B cell (primary cell): ENCODE results near the gene RBM23. TPM values are rescaled to one million over a fixed set of nuclear protein-coding genes. Genes with fewer than 3 reads are reported as not detected.

ENCODE experiments used
- ATAC-seq: fragments of 200-7000 bp; cut with Tn5 transposase; one replicate; pipeline ENCODE4 v1.10.0; 2021; ENCODE audit warnings: low read depth, mild to moderate bottlenecking, moderate number of reproducible peaks, moderate library complexity
- CTCF ChIA-PET: fragments of 350-600 bp; sonication (Branson Sonifier 250); formaldehyde crosslinking; loops from one replicate; lab custom pipeline; 2021; ENCODE audit warnings: antibody characterized with exemption, inconsistent platforms; lab: Charles Lee
- POLR2A ChIA-PET: fragments of 350-600 bp; sonication (Branson Sonifier 250); formaldehyde crosslinking; loops from one replicate; lab custom pipeline; 2021; ENCODE audit warnings: antibody characterized with exemption; lab: Charles Lee
- DNase-seq: peaks from one replicate; pipeline ENCODE4 v3.0.0; 2013
- H2AFZ ChIP-seq: 2 replicates; pipeline ENCODE4 v1.6.1; 2012; ENCODE audit warnings: mild to moderate bottlenecking, low read depth, low read length; ENCODE audit not compliant: insufficient read depth, poor library complexity, severe bottlenecking
- H3K27ac ChIP-seq, 2 donors: 1 replicate in 1 of 2; 2 replicates in 1 of 2; pipeline ENCODE4 v1.5.1; 2012 to 2013; ENCODE audit warnings: low read length in 2 of 2, mild to moderate bottlenecking in 2 of 2, moderate library complexity in 1 of 2
- H3K27me3 ChIP-seq, 4 experiments: fragments of 200-600 bp in 1 of 4; sonication (generic) in 1 of 4; replicated peaks in 1 of 4; 1 replicate in 2 of 4; 2 replicates in 2 of 4; pipeline versions ENCODE4 v1.6.1 to v1.7.0; 2013 to 2016; ENCODE audit warnings: low read length in 3 of 4, mild to moderate bottlenecking in 2 of 4, mixed read lengths in 1 of 4, moderate library complexity in 1 of 4; ENCODE audit not compliant: insufficient read depth in 4 of 4, control insufficient read depth in 3 of 4; ENCODE audit errors: control extremely low read depth in 1 of 4
- H3K36me3 ChIP-seq, 2 experiments: replicated peaks in 1 of 2; 1 replicate in 1 of 2; 2 replicates in 1 of 2; pipeline versions ENCODE4 v1.6.1 to v1.7.1; 2013; ENCODE audit warnings: low read length in 1 of 2; ENCODE audit not compliant: insufficient read depth in 2 of 2, control insufficient read depth in 1 of 2; ENCODE audit errors: control extremely low read depth in 1 of 2, extremely low read depth in 1 of 2
- H3K4me1 ChIP-seq, 2 donors: fragments of 200-600 bp in 1 of 2; sonication (generic) in 1 of 2; 1 replicate in 1 of 2; 2 replicates in 1 of 2; pipeline versions ENCODE4 v1.5.1 to v1.6.1; 2013 to 2017; ENCODE audit warnings: low read length in 2 of 2; ENCODE audit not compliant: control insufficient read depth in 2 of 2, insufficient read depth in 2 of 2
- H3K4me2 ChIP-seq: replicated peaks from 2 replicates; pipeline ENCODE3; 2012; ENCODE audit warnings: mild to moderate bottlenecking, low read depth, low read length; ENCODE audit not compliant: poor library complexity, severe bottlenecking
- H3K4me3 ChIP-seq, 5 experiments: fragments of 200-600 bp in 1 of 5; sonication (generic) in 1 of 5; 1 replicate in 3 of 5; 2 replicates in 2 of 5; pipeline versions ENCODE4 v1.5.1 to v1.7.0; 2011 to 2016; ENCODE audit warnings: low read length in 4 of 5, mild to moderate bottlenecking in 4 of 5, low read depth in 2 of 5, control low read depth in 1 of 5, moderate library complexity in 1 of 5; ENCODE audit not compliant: insufficient read depth in 1 of 5; ENCODE audit errors: control extremely low read depth in 1 of 5, extremely low read depth in 1 of 5
- H3K79me2 ChIP-seq: fragments of 200-600 bp; sonication (generic); one replicate; pipeline ENCODE4 v1.6.0; 2016; ENCODE audit warnings: low read length; ENCODE audit not compliant: control insufficient read depth, insufficient read depth
- H3K9ac ChIP-seq: fragments of 200-600 bp; sonication (generic); 2 replicates; pipeline ENCODE4 v1.6.1; 2017; ENCODE audit warnings: mild to moderate bottlenecking, low read length, moderate library complexity
- H3K9me3 ChIP-seq, 3 donors: one replicate each; pipeline versions ENCODE4 v1.6.1 to v1.7.1; 2013; ENCODE audit warnings: low read length in 2 of 3; ENCODE audit not compliant: control insufficient read depth in 2 of 3, insufficient read depth in 1 of 3; ENCODE audit errors: control extremely low read depth in 1 of 3
- H4K20me1 ChIP-seq: 2 replicates; pipeline ENCODE4 v1.6.0; 2012; ENCODE audit warnings: mild to moderate bottlenecking, low read length; ENCODE audit not compliant: insufficient read depth, control insufficient read depth, poor library complexity, severe bottlenecking
- H3K27ac Mint-ChIP-seq: one replicate; pipeline ENCODE4 v1.8.0; 2021; ENCODE audit warnings: mixed read lengths
- H3K27me3 Mint-ChIP-seq: one replicate; pipeline ENCODE4 v1.8.0; 2021; ENCODE audit warnings: mixed read lengths
- H3K4me1 Mint-ChIP-seq: one replicate; pipeline ENCODE4 v1.8.0; 2021; ENCODE audit warnings: mixed read lengths
- H3K4me3 Mint-ChIP-seq: one replicate; pipeline ENCODE4 v1.8.0; 2021; ENCODE audit warnings: mixed read lengths
- H3K9me3 Mint-ChIP-seq: one replicate; pipeline ENCODE4 v1.8.0; 2022; ENCODE audit warnings: mixed read lengths; ENCODE audit not compliant: insufficient read depth
- CTCF ChIP-seq: fragments of 200-600 bp; IDR thresholded peaks from one replicate; pipeline ENCODE4 v1.8.0; 2022; ENCODE audit warnings: antibody characterized with exemption, mild to moderate bottlenecking
- EZH2 ChIP-seq: IDR thresholded peaks from 2 replicates; pipeline ENCODE4 v1.6.1; 2012; ENCODE audit warnings: borderline replicate concordance, low read depth, mild to moderate bottlenecking, moderate library complexity, low read length; ENCODE audit not compliant: insufficient read depth, poor library complexity, severe bottlenecking
- WGBS: methylation state at CpG from one replicate; pipeline ENCODE4 v1.1.5; 2013; ENCODE audit warnings: missing lambda C conversion rate; ENCODE audit not compliant: insufficient coverage; 5-methylcytosine and 5-hydroxymethylcytosine counted together
- intact Hi-C: fragments of 100-400 bp; cut with micrococcal nuclease; formaldehyde crosslinking; loops from one replicate; pipeline ENCODE4 v1.10.0; 2022
- polyA plus RNA-seq: library from polyadenylated mRNA; depleted of rRNA; stranded (reverse); fragments of >200 nt; gene quantifications from 2 replicates; pipeline ENCODE4 v1.2.3, GENCODE V29; 2012
- total RNA-seq, 2 donors: library from RNA; stranded (reverse); fragments of 120-200 nt in 1 of 2; gene quantifications; 1 replicate in 1 of 2; 2 replicates in 1 of 2; pipeline versions ENCODE4 v1.2.3 to v1.2.4, GENCODE V29; 2013 to 2022

RBM23 gene
- total and polyA plus RNA-seq, 2 donors (not counting 1 experiment from before 2014, with no cell fraction given): 60.7 to 165 TPM

GRCh38 chr14:22907429-22907828 lies 11.5 kb downstream of the RBM23 start:
- peaks cover 9 to 90% of the 10 kb centered on the region in 2 experiments for H3K36me3 ChIP-seq
- no peaks in the 10 kb centered on the region for H3K27me3 ChIP-seq
- ATAC-seq: no peak
- WGBS: no CpG with 5 or more reads among the region's 3 CpGs
- CTCF ChIA-PET: interaction anchor here (0.7 to 1.8 kb wide), 3 partner anchors 34 to 55 kb away, joined by 3 to 10 read pairs (median 3); no protein-coding TSS in a partner anchor
- no peaks in the 10 kb centered on the region for H3K27me3 Mint-ChIP-seq
- intact Hi-C loops: no loop called here
- H3K27ac ChIP-seq: no peak overlapping the region
- H3K9ac ChIP-seq: no peak overlapping the region
- no peaks in the 10 kb centered on the region for H3K9me3 Mint-ChIP-seq
- H3K4me1 ChIP-seq: no peaks in the 10 kb centered on the region
- POLR2A ChIA-PET: interaction anchor here (1.1 kb wide), 1 partner anchor 11 kb away, joined by 3 read pairs; no protein-coding TSS in a partner anchor
- no peak overlapping the region for H2AFZ ChIP-seq
- peaks cover 10% of the 10 kb centered on the region for H3K4me1 Mint-ChIP-seq
- H3K9me3 ChIP-seq: no peaks in the 10 kb centered on the region
- no peak overlapping the region for H3K4me2 ChIP-seq
- no peak overlapping the region for H3K27ac Mint-ChIP-seq
- TF ChIP-seq CTCF (no peak), EZH2 (no peak)
- peaks cover 49% of the 10 kb centered on the region for H4K20me1 ChIP-seq
- no peak overlapping the region for H3K4me3 Mint-ChIP-seq
- peaks cover 80% of the 10 kb centered on the region for H3K79me2 ChIP-seq
- no peak overlapping the region for H3K4me3 ChIP-seq
- no peak for DNase-seq

GRCh38 chr14:22906073-22906472 lies 12.9 kb downstream of the RBM23 start:
- TF ChIP-seq EZH2: no peak
- DNase-seq (no peak), ATAC-seq (no peak)
- ChIA-PET CTCF (no interaction called here), POLR2A (no interaction called here)
- no peaks in the 10 kb centered on the region for H3K4me1 ChIP-seq
- peaks cover 36% of the 10 kb centered on the region for H4K20me1 ChIP-seq
- Mint-ChIP-seq H3K9me3 (no peaks in the 10 kb centered on the region), H3K27me3 (no peaks in the 10 kb centered on the region), H3K4me1 (peaks cover 1% of the 10 kb centered on the region), H3K4me3 (no peak overlapping the region), H3K27ac (no peak overlapping the region)
- no peak overlapping the region for H3K9ac ChIP-seq
- H3K4me3 ChIP-seq: no peak overlapping the region
- peaks cover 66% of the 10 kb centered on the region for H3K79me2 ChIP-seq
- H3K4me2 ChIP-seq: no peak overlapping the region
- H3K9me3 ChIP-seq: no peaks in the 10 kb centered on the region
- peaks cover 8 to 92% of the 10 kb centered on the region in 2 experiments for H3K36me3 ChIP-seq
- over 99% methylated on average over 19 of the region's 20 CpGs for WGBS
- no peak overlapping the region for H3K27ac ChIP-seq
- no peaks in the 10 kb centered on the region for H3K27me3 ChIP-seq
- intact Hi-C loops: no loop called here
- no peak overlapping the region for H2AFZ ChIP-seq
